GM19438 (cell line): ENCODE data around the gene CDK17.
"Not testable (repeated sequence)": the region's sequence is repeated elsewhere in the genome, so short reads cannot be mapped to it uniquely, and the experiment has no call there.

Experiments
- ATAC-seq: cut with Tn5 transposase; IDR thresholded peaks from one replicate; pipeline ENCODE4 v1.9.1; 2021; ENCODE audit warnings: low read depth; ENCODE audit not compliant: unreplicated experiment

CDK17 gene

GRCh38 chr12:96399919-96400630 is at the start of gene CDK17:
TSS of gene CDK17 (minus strand) at chr12:96400439. CDS start at chr12:96334836, 65,603 bp downstream.
- peak; percentile 46 for ATAC-seq

- no peak for ATAC-seq
Observed at GRCh38 chr12:96448300-96448699, 48.1 kb upstream of the CDK17 start.

GRCh38 chr12:96447256-96447655 is 47.0 kb upstream of the CDK17 start:
- no peak for ATAC-seq

GRCh38 chr12:96445691-96446583 is 45.7 kb upstream of the CDK17 start:
- ATAC-seq, result peak; percentile 93

- ATAC-seq, result no peak
Observed at GRCh38 chr12:96444399-96444798, 44.2 kb upstream of the CDK17 start.

- ATAC-seq, result no peak
Observed at GRCh38 chr12:96442906-96443305, 42.7 kb upstream of the CDK17 start.

- no peak for ATAC-seq
Observed at GRCh38 chr12:96441816-96442215, 41.6 kb upstream of the CDK17 start.

GRCh38 chr12:96438330-96438729 is 38.1 kb upstream of the CDK17 start:
- no peak for ATAC-seq

GRCh38 chr12:96437171-96437445 is 36.9 kb upstream of the CDK17 start:
- no peak for ATAC-seq

GRCh38 chr12:96436366-96437170 is 36.3 kb upstream of the CDK17 start:
- no peak for ATAC-seq

- ATAC-seq, result peak; percentile 73
Observed at GRCh38 chr12:96434107-96434506, 33.9 kb upstream of the CDK17 start.

GRCh38 chr12:96432496-96433321 is 32.5 kb upstream of the CDK17 start:
- ATAC-seq, result not testable (repeated sequence)

GRCh38 chr12:96431067-96431466 is 30.8 kb upstream of the CDK17 start:
- ATAC-seq, result no peak

- ATAC-seq, result no peak
Observed at GRCh38 chr12:96427269-96427729, 27.1 kb upstream of the CDK17 start.

- ATAC-seq, result no peak
Observed at GRCh38 chr12:96425951-96426350, 25.7 kb upstream of the CDK17 start.

GRCh38 chr12:96425321-96425720 is 25.1 kb upstream of the CDK17 start:
- no peak for ATAC-seq

GRCh38 chr12:96424601-96425000 is 24.4 kb upstream of the CDK17 start:
- ATAC-seq, result no peak

GRCh38 chr12:96422192-96422591 is 22.0 kb upstream of the CDK17 start:
- ATAC-seq, result no peak

GRCh38 chr12:96421014-96421413 is 20.8 kb upstream of the CDK17 start:
- ATAC-seq, result no peak

GRCh38 chr12:96420277-96420835 is 20.1 kb upstream of the CDK17 start:
- no peak for ATAC-seq
